HepG2 (cell line): ENCODE data around the gene COL4A2. TPM values are rescaled to one million over a fixed set of nuclear protein-coding genes. Genes with fewer than 3 reads are reported as not detected.

ENCODE experiments used
- ATAC-seq: fragments of 200-7000 bp; cut with Tn5 transposase; 3 replicates; pipeline ENCODE4 v1.9.1; 2020; ENCODE audit warnings: mild to moderate bottlenecking, moderate library complexity
- BruUV-seq: library from RNA; stranded (reverse); fragments of 400-500 nt; replicated peaks from 2 replicates; lab custom pipeline; 2021; lab: Mats Ljungman, UMichigan
- CTCF ChIA-PET: fragments of 300-600 bp; formaldehyde crosslinking; extraction: SDS; loops from one replicate; lab custom pipeline; 2021; ENCODE audit warnings: low total read pairs, inconsistent platforms, low intra/inter-chr PET ratio; lab: Yijun Ruan, JAX
- POLR2A ChIA-PET: fragments of 350-600 bp; sonication (Branson Sonifier 250); formaldehyde crosslinking; loops from one replicate; lab custom pipeline; 2020; ENCODE audit warnings: antibody characterized with exemption, inconsistent platforms; lab: Yijun Ruan, JAX
- DNase-seq: peaks from one replicate; pipeline ENCODE4 v3.0.0-alpha.2; 2015; ENCODE audit warnings: low spot score
- FAIRE-seq: peaks from 3 replicates; lab custom pipeline; 2011; peaks lifted over from hg19 to GRCh38; lab: Jason Lieb, UNC
- H2AFZ ChIP-seq: one replicate; pipeline ENCODE4 v1.6.1; 2011; ENCODE audit warnings: low read length, inconsistent platforms
- H3K27ac ChIP-seq: fragments of 300-600 bp; 3 replicates; pipeline ENCODE4 v1.8.0; 2011; ENCODE audit warnings: mixed run types, mild to moderate bottlenecking, mixed read lengths, low read length, inconsistent platforms; ENCODE audit not compliant: insufficient read depth; ENCODE audit errors: extremely low read length
- H3K27me3 ChIP-seq, 2 experiments: fragments of 200-600 bp in 1 of 2; 2 replicates in 1 of 2; 3 replicates in 1 of 2; pipeline versions ENCODE4 v1.6.0 to v1.8.0; 2011; ENCODE audit warnings: low read length in 2 of 2, mild to moderate bottlenecking in 2 of 2, moderate library complexity in 2 of 2, inconsistent platforms in 1 of 2; ENCODE audit not compliant: insufficient read depth in 2 of 2, control insufficient read depth in 1 of 2
- H3K36me3 ChIP-seq, 2 experiments: fragments of 200-600 bp in 1 of 2; replicated peaks in 1 of 2; 2 replicates in 1 of 2; 3 replicates in 1 of 2; pipeline versions ENCODE4 v1.5.1 to v1.8.0; 2011; ENCODE audit warnings: low read length in 2 of 2, inconsistent platforms in 1 of 2; ENCODE audit not compliant: insufficient read depth in 2 of 2, control insufficient read depth in 1 of 2
- H3K4me1 ChIP-seq: 2 replicates; pipeline ENCODE4 v1.5.1; 2012; ENCODE audit warnings: low read length, inconsistent platforms; ENCODE audit not compliant: insufficient read depth
- H3K4me2 ChIP-seq: 2 replicates; pipeline ENCODE4 v1.6.0; 2011; ENCODE audit warnings: low read depth, low read length, inconsistent platforms
- H3K4me3 ChIP-seq, 3 experiments: fragments of 200-600 bp in 1 of 3; sonication (generic), shearing (Covaris generic) in 1 of 3; replicated peaks in 1 of 3; 2 replicates each; pipeline ENCODE4 v1.5.1; 2011 to 2016; ENCODE audit warnings: low read length in 3 of 3, inconsistent platforms in 2 of 3, low read depth in 2 of 3, mild to moderate bottlenecking in 2 of 3, control low read depth in 1 of 3, mixed read lengths in 1 of 3; ENCODE audit not compliant: insufficient read depth in 1 of 3
- H3K79me2 ChIP-seq: one replicate; pipeline ENCODE4 v1.6.1; 2011; ENCODE audit warnings: low read length, inconsistent platforms; ENCODE audit not compliant: insufficient read depth
- H3K9ac ChIP-seq: 2 replicates; pipeline ENCODE4 v1.6.0; 2011; ENCODE audit warnings: mild to moderate bottlenecking, low read depth, low read length, inconsistent platforms; ENCODE audit not compliant: insufficient read depth
- H3K9me3 ChIP-seq: 2 replicates; pipeline ENCODE4 v1.5.1; 2012; ENCODE audit warnings: mild to moderate bottlenecking, low read length
- H4K20me1 ChIP-seq: 2 replicates; pipeline ENCODE4 v1.6.0; 2011; ENCODE audit warnings: inconsistent platforms, mild to moderate bottlenecking, low read length, moderate library complexity; ENCODE audit not compliant: insufficient read depth
- ARHGAP35 ChIP-seq: sonication (generic); formaldehyde crosslinking; IDR thresholded peaks from 2 replicates; pipeline ENCODE4 v1.9.0; 2022; ENCODE audit warnings: mild to moderate bottlenecking, inconsistent platforms, moderate library complexity, missing genetic modification reagents, borderline replicate concordance
- ARID2 ChIP-seq: sonication (generic); formaldehyde crosslinking; IDR thresholded peaks from 2 replicates; pipeline ENCODE4 v1.8.1; 2022; ENCODE audit warnings: mild to moderate bottlenecking, missing genetic modification reagents, borderline replicate concordance
- CSRNP1 ChIP-seq: sonication (generic); formaldehyde crosslinking; IDR thresholded peaks from 2 replicates; pipeline ENCODE4 v1.8.1; 2023; ENCODE audit warnings: mild to moderate bottlenecking, missing genetic modification reagents
- IKZF5 ChIP-seq: IDR thresholded peaks from 2 replicates; pipeline ENCODE4 v1.6.1; 2018; ENCODE audit warnings: missing genetic modification reagents, mild to moderate bottlenecking, missing compliant biosample characterization
- MEIS2 ChIP-seq: sonication (generic); formaldehyde crosslinking; IDR thresholded peaks from 2 replicates; pipeline ENCODE4 v1.9.0; 2021; ENCODE audit warnings: mild to moderate bottlenecking, missing genetic modification reagents
- NFE2L2 ChIP-seq: fragments of 150-350 bp; IDR thresholded peaks from 2 replicates; pipeline ENCODE4 v1.6.1; 2014; ENCODE audit warnings: low read length
- RCOR2 ChIP-seq: IDR thresholded peaks from 2 replicates; pipeline ENCODE4 v1.6.1; 2016; ENCODE audit warnings: missing biosample characterization, missing genetic modification reagents
- SP2 ChIP-seq: sonication (generic); formaldehyde crosslinking; IDR thresholded peaks from 2 replicates; pipeline ENCODE4 v1.5.1; 2020; ENCODE audit warnings: mild to moderate bottlenecking, missing genetic modification reagents
- UBTF ChIP-seq: sonication (generic); formaldehyde crosslinking; IDR thresholded peaks from 2 replicates; pipeline ENCODE4 v1.4.0; 2020; ENCODE audit warnings: mild to moderate bottlenecking, missing genetic modification reagents
- ZBTB3 ChIP-seq: sonication (generic); formaldehyde crosslinking; IDR thresholded peaks from 2 replicates; pipeline ENCODE4 v1.4.0; 2020; ENCODE audit warnings: low read depth, mild to moderate bottlenecking, moderate library complexity, missing genetic modification reagents, borderline replicate concordance
- ZNF101 ChIP-seq: sonication (generic); formaldehyde crosslinking; IDR thresholded peaks from 2 replicates; pipeline ENCODE4 v1.4.0; 2020; ENCODE audit warnings: mild to moderate bottlenecking, low read depth, missing genetic modification reagents, borderline replicate concordance
- ZNF558 ChIP-seq: sonication (generic); formaldehyde crosslinking; IDR thresholded peaks from 2 replicates; pipeline ENCODE4 v1.9.0; 2022; ENCODE audit warnings: mild to moderate bottlenecking, missing genetic modification reagents, borderline replicate concordance
- ZNF788 ChIP-seq: sonication (generic); formaldehyde crosslinking; IDR thresholded peaks from 2 replicates; pipeline ENCODE4 v1.5.0; 2020; ENCODE audit warnings: mild to moderate bottlenecking, missing genetic modification reagents, borderline replicate concordance
- WGBS: methylation state at CpG from one replicate; pipeline ENCODE4 v1.1.6; 2017; ENCODE audit warnings: low lambda C conversion rate; 5-methylcytosine and 5-hydroxymethylcytosine counted together
- in situ Hi-C: cut with HindIII; loops from 2 replicates; pipeline ENCODE4 v1.10.0; 2017; ENCODE audit warnings: low pct_unique_long_range_greater_than_20kb; ENCODE audit not compliant: extremely low pct_ligation_motif_present
- intact Hi-C: fragments of 100-400 bp; cut with micrococcal nuclease; formaldehyde crosslinking; loops from one replicate; pipeline ENCODE4 v1.10.0; 2022; ENCODE audit not compliant: unreplicated experiment
- polyA plus RNA-seq, 8 experiments: library from polyadenylated mRNA; depleted of rRNA in 3 of 8; stranded (reverse) in 7 of 8; unstranded in 1 of 8; fragments of >200 nt; fragmentation: Illumina TruSeq in 4 of 8; extraction: Trizol in 4 of 8; gene quantifications; 2 replicates each; pipeline versions ENCODE4 v1.2.1 to v1.2.3, GENCODE V29; 2011 to 2016; ENCODE audit warnings: low read depth in 4 of 8, missing spikeins in 1 of 8, mixed read lengths in 1 of 8; ENCODE audit not compliant: insufficient read depth in 1 of 8
- total RNA-seq, 5 experiments: library from RNA; depleted of rRNA; stranded (reverse); fragments of >200 nt; fragmentation: Illumina TruSeq; extraction: Trizol; gene quantifications; 2 replicates each; pipeline ENCODE4 v1.2.3, GENCODE V29; 2016; ENCODE audit warnings: low read depth in 1 of 5

The COL4A2 gene
- total and polyA plus RNA-seq, 2 of the 13 experiments (the other 11 are each of a cell fraction or from before 2014, with no cell fraction given): 0.22 to 1.9 TPM

- no peaks in the 10 kb centered on the region for H3K79me2 ChIP-seq
- no peak for DNase-seq
- FAIRE-seq: no peak
- intact Hi-C loops: no loop called here
- CTCF ChIA-PET: no interaction called here
- H4K20me1 ChIP-seq: no peaks in the 10 kb centered on the region
- no peak overlapping the region for H3K4me2 ChIP-seq
- POLR2A ChIA-PET: no interaction called here
- H3K9ac ChIP-seq: no peak overlapping the region
- H2AFZ ChIP-seq: no peak overlapping the region
- no peaks in the 10 kb centered on the region for H3K4me1 ChIP-seq
- no peak overlapping the region for H3K27ac ChIP-seq
- H3K4me3 ChIP-seq: no peak overlapping the region
- 17% methylated on average over 8 of the region's 9 CpGs for WGBS
- no TSS peak for BruUV-seq
- in situ Hi-C loops: no loop called here
- no peaks in the 10 kb centered on the region for H3K36me3 ChIP-seq
- peaks cover 5 to 60% of the 10 kb centered on the region in 2 experiments; a peak in 3 of 5 replicates for H3K27me3 ChIP-seq
- no peaks in the 10 kb centered on the region for H3K9me3 ChIP-seq
- no peak for ATAC-seq
- TF ChIP-seq ARHGAP35 (CRISPR knock-in tag): no peak
- no peak for TF ChIP-seq SP2 (CRISPR knock-in tag)
- no peak for TF ChIP-seq ARID2 (CRISPR knock-in tag)
- TF ChIP-seq, all 625 proteins: peak for 0
Observed at GRCh38 chr13:110342474-110342873, 35.4 kb downstream of the COL4A2 start.

GRCh38 chr13:110343241-110343865, 36.3 kb downstream of the COL4A2 start:
- Histone ChIP-seq H3K4me2 (no peak overlapping the region), H3K27me3 (peaks cover 5 to 63% of the 10 kb centered on the region in 2 experiments; a peak in 3 of 5 replicates), H4K20me1 (no peaks in the 10 kb centered on the region), H3K36me3 (no peaks in the 10 kb centered on the region), H3K4me3 (no peak overlapping the region), H3K79me2 (no peaks in the 10 kb centered on the region), H2AFZ (no peak overlapping the region), H3K9ac (no peak overlapping the region), H3K27ac (no peak overlapping the region), H3K4me1 (no peaks in the 10 kb centered on the region), H3K9me3 (no peaks in the 10 kb centered on the region)
- in situ Hi-C loops (no loop called here), intact Hi-C loops (no loop called here)
- ChIA-PET POLR2A (no interaction called here), CTCF (no interaction called here)
- ATAC-seq (no peak), FAIRE-seq (no peak), DNase-seq (no peak)
- WGBS: 49% methylated on average over 10 of the region's 16 CpGs
- BruUV-seq: no TSS peak
- TF ChIP-seq MEIS2 (CRISPR knock-in tag): no peak
- TF ChIP-seq ZNF788 (CRISPR knock-in tag): no peak
- TF ChIP-seq ZNF558: no peak
- TF ChIP-seq IKZF5 (CRISPR knock-in tag): no peak
- TF ChIP-seq NFE2L2: no peak
- no peak for TF ChIP-seq CSRNP1 (CRISPR knock-in tag)
- no peak for TF ChIP-seq RCOR2 (CRISPR knock-in tag)
- no peak for TF ChIP-seq UBTF (CRISPR knock-in tag)
- no peak for TF ChIP-seq ZNF101 (CRISPR knock-in tag)
- TF ChIP-seq ZBTB3 (CRISPR knock-in tag): no peak
